Type B pancreatic cell (in vitro differentiated cells): ENCODE results near the gene PLPPR3. TPM values are rescaled to one million over a fixed set of nuclear protein-coding genes. Genes with fewer than 3 reads are reported as not detected.
A peak's percentile ranks its signal among the peaks of the same experiment; 100 is the strongest.

Experiments
- DNase-seq: peaks from one replicate; pipeline ENCODE4 v3.0.0; 2021; ENCODE audit warnings: mixed read lengths; ENCODE audit not compliant: unreplicated experiment; ENCODE audit errors: extremely low spot score
- H3K27ac Mint-ChIP-seq: 2 replicates; pipeline ENCODE4 v1.8.0; 2021; ENCODE audit warnings: mild to moderate bottlenecking, mixed read lengths
- H3K27me3 Mint-ChIP-seq: 2 replicates; pipeline ENCODE4 v1.8.0; 2021; ENCODE audit warnings: mixed read lengths
- H3K36me3 Mint-ChIP-seq: 2 replicates; pipeline ENCODE4 v1.8.0; 2021; ENCODE audit warnings: mixed read lengths
- H3K4me1 Mint-ChIP-seq: one replicate; pipeline ENCODE4 v1.8.0; 2021; ENCODE audit warnings: mixed read lengths; ENCODE audit not compliant: unreplicated experiment
- H3K4me3 Mint-ChIP-seq: 2 replicates; pipeline ENCODE4 v1.8.0; 2021; ENCODE audit warnings: mild to moderate bottlenecking, mixed read lengths
- H3K9me3 Mint-ChIP-seq: 2 replicates; pipeline ENCODE4 v1.8.0; 2021; ENCODE audit warnings: mixed read lengths
- total RNA-seq: library from RNA; stranded (reverse); gene quantifications from 2 replicates; pipeline ENCODE4 v1.2.1, GENCODE V29; 2021; ENCODE audit warnings: low replicate concordance
- TF ChIP-seq, protein P1 (sequence below): fragments of 200-600 bp; sonication (generic); conservative IDR thresholded peaks from 2 replicates; pipeline ENCODE4 v1.5.0; 2021; ENCODE audit warnings: antibody characterized with exemption, mild to moderate bottlenecking

The PLPPR3 gene
- total RNA-seq, 1 donor from 2014 or later = 29.2 TPM

DNA sequence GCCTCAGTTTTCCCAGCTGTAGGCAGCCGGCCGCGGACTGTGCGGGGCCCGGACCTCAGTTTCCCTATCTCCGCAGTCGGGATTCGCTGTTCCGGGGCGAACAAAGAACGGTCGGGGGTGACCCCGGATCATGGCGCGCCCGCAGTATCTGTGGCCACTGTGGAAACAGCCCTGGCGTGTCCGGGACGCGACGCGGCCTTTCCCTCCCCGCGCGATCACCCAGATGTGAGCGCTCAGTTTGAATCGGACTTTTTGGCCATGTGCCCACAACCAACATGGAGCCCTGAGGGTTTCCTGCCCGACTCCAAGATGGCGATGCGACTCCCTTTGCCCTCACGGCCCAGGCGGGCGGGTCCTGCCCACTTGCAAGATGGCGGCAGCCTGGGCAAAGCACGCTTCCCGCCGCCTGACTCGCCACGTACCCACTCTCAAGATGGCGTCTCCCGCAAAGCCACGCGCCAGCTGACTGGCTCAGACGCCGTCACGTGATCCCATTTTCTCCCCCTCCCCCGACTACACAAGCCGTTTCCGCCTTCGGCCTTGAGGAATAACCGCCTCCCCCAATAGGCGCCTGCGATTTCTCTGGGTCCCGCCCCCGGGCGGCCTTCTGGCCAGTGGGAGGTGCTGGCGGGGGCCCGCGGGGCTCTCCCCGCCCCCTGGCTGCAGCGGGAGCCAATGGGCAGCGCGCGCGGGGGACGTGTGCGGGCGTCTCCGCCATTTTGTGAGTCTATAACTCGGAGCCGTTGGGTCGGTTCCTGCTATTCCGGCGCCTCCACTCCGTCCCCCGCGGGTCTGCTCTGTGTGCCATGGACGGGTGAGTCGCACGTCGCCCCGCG lies 24.8 kb downstream of the PLPPR3 start, which contains the start of gene PTBP1:
Gene PTBP1, plus strand, starts transcription at position 761 of the 836 bp plus-strand sequence. Its CDS starts 46 bp downstream, at position 807.
- no peaks in the 10 kb centered on the region for H3K9me3 Mint-ChIP-seq
- peak within 1 kb of the TSS; percentile 97 for H3K4me3 Mint-ChIP-seq
- H3K36me3 Mint-ChIP-seq = peaks cover 15% of the 10 kb centered on the region
- peak within 1 kb of the TSS; percentile 98 for H3K27ac Mint-ChIP-seq
- peaks cover 6% of the 10 kb centered on the region for H3K27me3 Mint-ChIP-seq
- peak; percentile 100 for DNase-seq
- H3K4me1 Mint-ChIP-seq = peaks cover 21% of the 10 kb centered on the region
- TF ChIP-seq, protein P1, sequence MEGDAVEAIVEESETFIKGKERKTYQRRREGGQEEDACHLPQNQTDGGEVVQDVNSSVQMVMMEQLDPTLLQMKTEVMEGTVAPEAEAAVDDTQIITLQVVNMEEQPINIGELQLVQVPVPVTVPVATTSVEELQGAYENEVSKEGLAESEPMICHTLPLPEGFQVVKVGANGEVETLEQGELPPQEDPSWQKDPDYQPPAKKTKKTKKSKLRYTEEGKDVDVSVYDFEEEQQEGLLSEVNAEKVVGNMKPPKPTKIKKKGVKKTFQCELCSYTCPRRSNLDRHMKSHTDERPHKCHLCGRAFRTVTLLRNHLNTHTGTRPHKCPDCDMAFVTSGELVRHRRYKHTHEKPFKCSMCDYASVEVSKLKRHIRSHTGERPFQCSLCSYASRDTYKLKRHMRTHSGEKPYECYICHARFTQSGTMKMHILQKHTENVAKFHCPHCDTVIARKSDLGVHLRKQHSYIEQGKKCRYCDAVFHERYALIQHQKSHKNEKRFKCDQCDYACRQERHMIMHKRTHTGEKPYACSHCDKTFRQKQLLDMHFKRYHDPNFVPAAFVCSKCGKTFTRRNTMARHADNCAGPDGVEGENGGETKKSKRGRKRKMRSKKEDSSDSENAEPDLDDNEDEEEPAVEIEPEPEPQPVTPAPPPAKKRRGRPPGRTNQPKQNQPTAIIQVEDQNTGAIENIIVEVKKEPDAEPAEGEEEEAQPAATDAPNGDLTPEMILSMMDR = peak; percentile 12

DNA sequence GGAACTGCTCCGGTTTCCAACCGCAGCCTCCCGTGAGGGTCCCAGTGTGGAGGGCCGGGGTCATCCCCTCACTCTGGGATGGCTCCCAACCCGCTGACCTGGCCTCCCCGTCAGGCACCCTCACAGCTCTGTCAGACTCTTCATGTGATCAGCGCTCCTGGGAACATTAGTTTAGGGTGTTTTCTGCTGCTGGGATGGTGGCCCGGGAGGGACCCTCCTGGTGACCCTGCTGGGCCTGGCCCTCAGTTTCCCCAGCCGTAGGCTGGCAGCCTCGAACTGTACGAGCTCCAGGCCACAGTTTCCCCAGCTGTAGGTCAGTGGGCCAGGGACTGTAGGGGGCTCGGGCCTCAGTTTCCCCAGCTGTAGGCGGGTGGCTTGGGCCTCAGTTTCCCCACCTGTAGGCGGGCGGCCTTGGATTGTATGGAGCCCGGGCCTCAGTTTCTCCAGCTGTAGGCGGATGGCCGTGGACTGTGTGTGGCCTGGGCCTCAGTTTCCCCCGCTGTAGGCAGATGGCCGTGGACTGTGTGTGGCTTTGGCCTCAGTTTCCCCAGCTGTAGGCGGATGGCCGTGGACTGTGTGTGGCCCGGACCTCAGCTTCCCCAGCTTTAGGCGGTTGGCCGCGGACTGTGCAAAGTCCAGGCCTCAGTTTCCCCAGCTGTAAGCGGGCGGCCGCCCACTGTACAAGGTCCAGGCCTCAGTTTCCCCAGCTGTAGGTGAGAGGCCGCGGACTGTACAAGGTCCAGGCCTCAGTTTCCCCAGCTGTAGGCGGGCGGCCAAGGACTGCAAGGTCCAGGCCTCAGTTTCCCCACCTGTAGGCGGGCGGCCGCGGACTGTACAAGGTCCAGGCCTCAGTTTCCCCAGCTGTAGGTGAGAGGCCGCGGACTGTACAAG lies 25.8 kb downstream of the PLPPR3 start:
- no peak for DNase-seq
- Mint-ChIP-seq H3K36me3 (peaks cover 15% of the 10 kb centered on the region), H3K9me3 (no peaks in the 10 kb centered on the region), H3K27me3 (peaks cover 6% of the 10 kb centered on the region), H3K4me3 (no peak overlapping the region), H3K4me1 (peaks cover 26% of the 10 kb centered on the region), H3K27ac (no peak overlapping the region)
- TF ChIP-seq, protein P1 = no peak

DNA sequence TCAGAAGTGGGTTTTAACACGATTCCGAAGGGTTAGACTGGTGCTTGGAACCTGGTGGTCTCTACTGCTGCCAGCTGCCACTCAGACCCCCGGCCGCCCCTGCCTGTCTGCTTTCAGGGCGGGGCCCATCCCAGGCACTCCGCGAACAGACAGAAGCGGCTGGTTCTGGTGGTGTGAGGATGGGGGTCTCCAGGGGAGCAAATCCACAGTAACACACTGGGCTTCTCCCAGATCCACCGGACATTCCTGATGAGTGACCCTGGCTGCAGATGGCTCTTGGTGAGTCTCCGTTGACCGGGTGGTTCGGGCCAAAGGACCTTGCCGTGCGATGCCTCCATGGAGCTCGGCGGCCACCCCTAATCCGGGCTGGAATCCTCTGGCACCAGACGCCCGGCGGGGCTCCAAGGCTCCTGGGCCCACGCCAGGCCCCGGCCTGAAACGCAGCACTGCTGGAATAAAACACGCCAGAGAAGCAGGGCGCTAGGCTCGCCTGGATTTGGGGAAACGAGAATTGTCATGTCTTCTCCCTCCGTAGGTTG lies 26.6 kb downstream of the PLPPR3 start:
- peaks cover 6% of the 10 kb centered on the region for H3K27me3 Mint-ChIP-seq
- H3K27ac Mint-ChIP-seq = no peak overlapping the region
- H3K4me3 Mint-ChIP-seq = no peak overlapping the region
- H3K4me1 Mint-ChIP-seq = peaks cover 21% of the 10 kb centered on the region
- TF ChIP-seq, protein P1 = no peak
- no peaks in the 10 kb centered on the region for H3K9me3 Mint-ChIP-seq
- peaks cover 10% of the 10 kb centered on the region for H3K36me3 Mint-ChIP-seq
- DNase-seq = no peak

DNA sequence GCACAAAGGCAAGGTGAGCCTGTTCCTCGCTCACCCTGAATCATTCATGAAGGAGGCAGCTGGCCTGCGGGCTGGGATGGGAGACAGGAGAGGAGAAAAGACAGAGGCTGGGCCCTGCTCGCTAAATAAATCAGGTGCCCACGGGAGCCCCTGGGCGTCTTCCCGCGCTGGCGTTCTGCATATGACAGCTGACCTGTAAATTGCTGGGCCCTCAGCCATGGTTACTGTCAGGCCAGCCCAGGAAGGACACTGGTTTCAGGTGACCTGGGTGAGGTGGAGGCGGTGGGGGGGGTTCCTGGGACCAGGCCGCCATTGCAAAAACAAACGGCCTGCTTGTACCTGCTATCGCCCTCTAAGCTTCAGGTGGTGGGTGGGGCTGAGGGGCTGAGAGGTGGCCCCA lies 27.9 kb downstream of the PLPPR3 start:
- DNase-seq = no peak
- H3K4me1 Mint-ChIP-seq = peaks cover 22% of the 10 kb centered on the region
- no peaks in the 10 kb centered on the region for H3K9me3 Mint-ChIP-seq
- no peaks in the 10 kb centered on the region for H3K36me3 Mint-ChIP-seq
- H3K27ac Mint-ChIP-seq = peak overlapping the region; percentile 85
- H3K27me3 Mint-ChIP-seq = no peaks in the 10 kb centered on the region
- H3K4me3 Mint-ChIP-seq = peak overlapping the region; percentile 72
- TF ChIP-seq, protein P1 = no peak

DNA sequence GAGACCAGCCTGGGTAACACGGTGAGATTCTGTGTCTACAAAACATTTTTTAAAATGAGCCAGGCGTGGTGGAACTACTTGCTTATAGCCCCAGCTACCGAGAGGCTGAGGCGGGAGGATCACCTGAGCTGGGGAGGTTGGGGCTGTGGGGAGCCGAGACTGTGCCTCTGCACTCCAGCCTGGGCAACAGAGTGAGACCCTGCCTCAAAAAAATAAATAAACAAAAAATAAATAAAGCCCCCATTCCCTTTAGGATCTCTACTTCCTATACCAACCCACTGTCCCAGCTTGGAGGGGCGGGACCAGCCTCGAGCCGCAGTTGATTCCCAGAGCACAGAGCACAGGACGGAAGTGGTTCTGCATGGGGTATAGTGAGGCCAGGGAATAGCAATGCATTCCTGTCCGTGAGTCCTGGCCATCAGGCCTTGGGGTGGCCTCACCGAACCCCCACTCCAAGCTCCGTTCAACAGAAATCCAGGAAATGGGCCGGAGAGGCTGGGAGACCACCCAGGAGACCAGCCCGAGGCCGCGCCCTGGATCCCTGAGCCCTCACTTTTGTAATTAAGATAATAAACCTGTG lies 29.4 kb downstream of the PLPPR3 start:
- H3K27me3 Mint-ChIP-seq = no peaks in the 10 kb centered on the region
- no peak overlapping the region for H3K27ac Mint-ChIP-seq
- peaks cover 23% of the 10 kb centered on the region for H3K4me1 Mint-ChIP-seq
- no peak for DNase-seq
- TF ChIP-seq, protein P1 = no peak
- no peak overlapping the region for H3K4me3 Mint-ChIP-seq
- H3K36me3 Mint-ChIP-seq = no peaks in the 10 kb centered on the region
- no peaks in the 10 kb centered on the region for H3K9me3 Mint-ChIP-seq
